ENCODE results near the gene SNAP25.

Gene SNAP25

DNA sequence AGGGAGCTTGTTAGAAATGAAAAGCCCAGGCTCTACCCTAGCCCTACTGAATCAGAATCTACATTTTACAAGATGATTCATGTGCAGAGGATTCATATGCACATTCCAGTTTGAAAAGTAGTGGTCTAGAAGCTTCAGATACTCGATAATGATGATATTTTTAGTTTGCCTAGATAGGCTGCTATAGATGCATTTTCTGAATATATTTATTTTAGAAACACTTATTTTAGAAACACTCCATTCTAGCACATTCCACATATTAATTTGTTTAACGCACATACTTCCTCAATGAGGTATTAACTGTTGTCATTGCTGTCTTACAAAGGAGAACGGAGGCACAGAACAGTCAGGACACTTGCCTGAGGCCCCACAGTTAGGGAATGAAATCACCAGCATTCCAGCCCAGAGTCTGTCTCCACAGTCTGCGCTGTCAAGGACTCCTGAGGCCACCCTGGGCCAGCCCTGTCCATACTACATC is 64.4 kb downstream of the SNAP25 start:
- Histone ChIP-seq H3K27ac (ENCODE audit: low read depth, low read length) (no peak overlapping the region), H3K4me1 (ENCODE audit: control insufficient read depth, insufficient read depth, low read length) (peaks cover 38% of the 10 kb centered on the region), H3K36me3 (ENCODE audit: control insufficient read depth, insufficient read depth, low read length) (no peaks in the 10 kb centered on the region), H3K27me3 (ENCODE audit: control insufficient read depth, insufficient read depth, low read length) (peaks cover 3% of the 10 kb centered on the region; the same call in 1 of the 2 replicates), H3K9ac (ENCODE audit: low read depth, low read length) (no peak overlapping the region), H3K9me3 (ENCODE audit: control insufficient read depth, insufficient read depth, low read length) (no peaks in the 10 kb centered on the region), H3K4me3 (ENCODE audit: low read depth, low read length) (no peak overlapping the region)

DNA sequence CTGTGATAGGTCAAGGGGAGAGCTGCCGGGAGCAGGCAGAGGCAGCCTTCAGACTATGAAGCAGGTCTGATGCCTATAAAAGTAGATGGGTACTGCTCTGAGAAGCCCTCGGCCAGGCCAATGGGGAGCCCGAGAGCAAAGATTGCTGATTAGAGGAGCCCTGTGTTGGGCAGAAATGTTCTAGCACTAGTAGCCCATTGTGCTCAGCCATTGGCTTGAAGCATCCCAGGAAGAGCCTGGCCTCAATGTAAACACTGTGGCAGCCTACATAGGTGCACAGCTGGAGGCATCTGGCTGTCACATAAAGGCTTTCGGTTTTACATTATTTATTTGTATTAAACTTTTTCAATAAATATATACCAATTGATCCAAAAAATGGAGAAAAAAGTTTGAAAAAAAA is 67.7 kb downstream of the SNAP25 start:
- Histone ChIP-seq H3K27ac (ENCODE audit: low read depth, low read length) (no peak overlapping the region), H3K4me1 (ENCODE audit: control insufficient read depth, insufficient read depth, low read length) (peaks cover 20% of the 10 kb centered on the region), H3K27me3 (ENCODE audit: control insufficient read depth, insufficient read depth, low read length) (no peaks in the 10 kb centered on the region), H3K9ac (ENCODE audit: low read depth, low read length) (no peak overlapping the region), H3K4me3 (ENCODE audit: low read depth, low read length) (no peak overlapping the region), H3K9me3 (ENCODE audit: control insufficient read depth, insufficient read depth, low read length) (no peaks in the 10 kb centered on the region), H3K36me3 (ENCODE audit: control insufficient read depth, insufficient read depth, low read length) (no peaks in the 10 kb centered on the region)

DNA sequence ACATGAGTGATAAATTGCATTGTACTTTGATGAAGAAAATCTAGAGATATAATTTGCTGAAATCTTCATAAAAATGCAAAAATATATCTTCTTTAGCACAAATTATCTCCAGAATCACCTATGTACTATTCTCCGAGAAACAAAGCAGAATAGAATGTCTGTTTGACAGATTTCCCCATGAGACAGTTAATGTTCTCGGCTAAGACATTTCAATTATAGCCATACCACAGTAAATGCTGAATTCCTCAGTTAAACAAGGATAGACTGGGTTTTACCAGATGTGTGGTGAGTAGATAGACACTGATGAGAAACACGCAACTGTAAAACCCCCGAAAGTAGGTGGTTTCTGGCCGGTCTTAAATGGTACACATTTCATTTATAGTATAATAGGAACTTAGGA is 69.8 kb downstream of the SNAP25 start:
- Histone ChIP-seq H3K27ac (ENCODE audit: low read depth, low read length) (no peak overlapping the region), H3K36me3 (ENCODE audit: control insufficient read depth, insufficient read depth, low read length) (no peaks in the 10 kb centered on the region), H3K9me3 (ENCODE audit: control insufficient read depth, insufficient read depth, low read length) (no peaks in the 10 kb centered on the region), H3K27me3 (ENCODE audit: control insufficient read depth, insufficient read depth, low read length) (no peaks in the 10 kb centered on the region), H3K9ac (ENCODE audit: low read depth, low read length) (no peak overlapping the region), H3K4me1 (ENCODE audit: control insufficient read depth, insufficient read depth, low read length) (peaks cover 22% of the 10 kb centered on the region), H3K4me3 (ENCODE audit: low read depth, low read length) (no peak overlapping the region)

DNA sequence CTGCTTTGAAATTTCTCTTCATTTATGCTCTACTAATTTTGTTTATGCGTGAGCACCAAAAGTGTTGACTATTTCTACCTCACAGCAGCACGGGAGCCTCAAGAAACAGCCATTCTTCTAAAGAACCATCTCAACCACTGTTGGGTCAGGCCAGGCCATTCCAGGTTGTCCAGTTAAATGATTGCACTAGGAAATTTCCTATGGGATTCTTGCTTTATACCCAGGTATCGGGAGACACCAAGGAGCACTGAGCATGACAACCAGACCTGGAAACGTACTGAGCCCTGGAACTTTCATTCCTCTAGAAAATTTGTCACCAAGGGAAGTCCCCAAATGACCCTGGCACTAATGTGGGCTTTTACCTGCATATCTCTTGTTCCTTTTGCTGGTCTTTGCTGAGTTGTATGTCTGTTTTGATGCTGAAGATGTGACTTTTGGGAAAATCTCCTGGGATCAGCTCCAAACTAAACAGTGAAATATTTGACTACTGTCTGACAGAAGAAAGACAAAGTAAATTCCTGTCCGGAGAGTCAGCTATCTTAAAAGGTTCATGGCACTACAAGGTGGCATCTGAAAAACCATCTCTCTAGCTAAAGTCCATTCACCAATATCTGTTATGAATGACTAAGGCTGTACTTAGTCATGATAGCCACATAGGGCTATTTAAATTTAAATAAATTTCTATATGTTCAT is 70.5 kb downstream of the SNAP25 start:
- Histone ChIP-seq H3K4me1 (ENCODE audit: control insufficient read depth, insufficient read depth, low read length) (peaks cover 22% of the 10 kb centered on the region), H3K9me3 (ENCODE audit: control insufficient read depth, insufficient read depth, low read length) (no peaks in the 10 kb centered on the region), H3K4me3 (ENCODE audit: low read depth, low read length) (no peak overlapping the region), H3K9ac (ENCODE audit: low read depth, low read length) (no peak overlapping the region), H3K27me3 (ENCODE audit: control insufficient read depth, insufficient read depth, low read length) (no peaks in the 10 kb centered on the region; the same call in 1 of the 2 replicates), H3K36me3 (ENCODE audit: control insufficient read depth, insufficient read depth, low read length) (no peaks in the 10 kb centered on the region), H3K27ac (ENCODE audit: low read depth, low read length) (no peak overlapping the region)

DNA sequence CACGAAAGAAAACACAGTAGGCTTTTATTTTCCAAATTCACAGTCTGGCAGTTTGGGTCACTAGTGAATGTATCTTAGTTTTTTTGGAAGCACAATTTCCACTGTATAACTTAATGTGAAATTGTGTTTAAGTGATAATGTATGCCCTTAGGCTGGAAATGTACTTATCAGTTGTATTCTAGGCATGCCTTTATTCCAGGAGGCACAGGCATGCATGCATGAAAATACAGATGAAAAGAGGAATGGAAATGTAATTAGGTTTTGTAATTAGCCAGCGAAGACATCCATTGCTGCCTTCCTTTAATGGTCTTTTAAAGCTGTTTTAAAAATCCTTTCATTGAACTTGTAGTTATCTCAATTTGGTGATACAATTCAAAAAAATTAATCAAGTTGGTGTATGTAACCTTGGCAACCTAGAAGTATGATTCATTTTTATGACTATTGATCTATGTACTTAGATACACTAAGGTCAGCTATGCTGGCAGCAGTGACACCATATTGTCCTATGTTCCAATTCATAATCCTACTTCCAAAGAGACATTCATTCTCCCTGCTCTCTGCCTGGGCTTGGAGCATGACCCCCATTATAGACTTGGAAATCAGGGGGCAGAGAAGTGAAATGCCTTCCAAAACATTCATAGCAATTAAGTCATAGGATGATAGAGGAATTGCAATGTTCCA is 73.1 kb downstream of the SNAP25 start:
- no peaks in the 10 kb centered on the region for H3K36me3 ChIP-seq (ENCODE audit: control insufficient read depth, insufficient read depth, low read length)
- H3K9me3 ChIP-seq (ENCODE audit: control insufficient read depth, insufficient read depth, low read length) = no peaks in the 10 kb centered on the region
- H3K4me3 ChIP-seq (ENCODE audit: low read depth, low read length) = no peak overlapping the region
- no peaks in the 10 kb centered on the region; the same call in 1 of the 2 replicates for H3K27me3 ChIP-seq (ENCODE audit: control insufficient read depth, insufficient read depth, low read length)
- H3K4me1 ChIP-seq (ENCODE audit: control insufficient read depth, insufficient read depth, low read length) = peaks cover 10% of the 10 kb centered on the region
- no peak overlapping the region for H3K9ac ChIP-seq (ENCODE audit: low read depth, low read length)
- no peak overlapping the region for H3K27ac ChIP-seq (ENCODE audit: low read depth, low read length)

DNA sequence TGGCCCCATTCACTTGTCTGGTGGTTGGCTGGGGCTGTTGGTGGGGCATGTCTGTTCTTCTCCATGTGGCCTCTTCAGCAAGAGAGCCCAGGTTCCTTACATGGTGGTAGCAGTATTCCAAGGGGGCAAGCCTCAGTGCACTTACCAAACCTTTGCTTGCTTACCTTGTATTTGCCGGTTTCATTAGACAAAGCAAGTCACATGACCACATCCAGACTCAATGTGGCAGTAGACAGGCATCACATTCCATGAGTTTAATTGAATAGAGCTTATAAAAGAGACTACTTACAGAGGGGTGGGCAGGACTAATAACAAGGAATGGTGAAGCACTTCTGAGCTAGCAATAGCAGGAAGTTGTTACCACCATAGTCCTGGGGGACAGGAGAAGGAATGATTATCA is 78.6 kb downstream of the SNAP25 start:
- Histone ChIP-seq H3K9me3 (ENCODE audit: control insufficient read depth, insufficient read depth, low read length) (no peaks in the 10 kb centered on the region), H3K4me3 (ENCODE audit: low read depth, low read length) (no peak overlapping the region), H3K27ac (ENCODE audit: low read depth, low read length) (no peak overlapping the region), H3K4me1 (ENCODE audit: control insufficient read depth, insufficient read depth, low read length) (peaks cover 26% of the 10 kb centered on the region), H3K9ac (ENCODE audit: low read depth, low read length) (no peak overlapping the region), H3K36me3 (ENCODE audit: control insufficient read depth, insufficient read depth, low read length) (no peaks in the 10 kb centered on the region), H3K27me3 (ENCODE audit: control insufficient read depth, insufficient read depth, low read length) (peaks cover 8% of the 10 kb centered on the region; the same call in 1 of the 2 replicates)

DNA sequence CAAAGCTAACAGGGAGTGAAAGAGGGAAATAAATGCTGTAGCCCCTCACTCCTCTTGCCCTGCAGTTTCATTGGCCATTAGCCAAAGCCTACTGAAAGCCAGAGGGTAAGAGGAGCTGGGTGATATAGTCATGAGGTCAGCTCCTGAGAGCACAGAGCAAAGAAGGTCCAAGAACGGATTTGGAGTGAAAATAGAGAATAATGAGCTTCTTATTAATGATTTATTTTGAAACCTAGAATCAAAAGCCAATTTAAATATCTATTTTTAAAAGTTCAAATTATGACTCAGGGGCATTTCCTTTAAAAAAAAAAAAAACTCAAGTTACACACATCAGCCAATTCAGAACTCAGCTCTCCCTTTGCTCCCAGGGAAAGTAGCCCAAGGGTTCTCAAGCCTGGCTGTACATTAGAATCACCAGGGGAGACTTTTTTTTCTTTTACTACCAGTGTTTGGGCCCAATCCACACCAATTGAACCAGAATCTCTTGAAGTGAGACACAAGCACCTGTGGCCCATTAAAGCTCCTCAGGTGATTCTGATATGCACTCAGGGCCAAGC is 79.1 kb downstream of the SNAP25 start:
- peaks cover 8% of the 10 kb centered on the region; the same call in 1 of the 2 replicates for H3K27me3 ChIP-seq (ENCODE audit: control insufficient read depth, insufficient read depth, low read length)
- no peaks in the 10 kb centered on the region for H3K9me3 ChIP-seq (ENCODE audit: control insufficient read depth, insufficient read depth, low read length)
- H3K4me1 ChIP-seq (ENCODE audit: control insufficient read depth, insufficient read depth, low read length) = peaks cover 26% of the 10 kb centered on the region
- no peak overlapping the region for H3K9ac ChIP-seq (ENCODE audit: low read depth, low read length)
- H3K4me3 ChIP-seq (ENCODE audit: low read depth, low read length) = no peak overlapping the region
- no peaks in the 10 kb centered on the region for H3K36me3 ChIP-seq (ENCODE audit: control insufficient read depth, insufficient read depth, low read length)
- no peak overlapping the region for H3K27ac ChIP-seq (ENCODE audit: low read depth, low read length)

DNA sequence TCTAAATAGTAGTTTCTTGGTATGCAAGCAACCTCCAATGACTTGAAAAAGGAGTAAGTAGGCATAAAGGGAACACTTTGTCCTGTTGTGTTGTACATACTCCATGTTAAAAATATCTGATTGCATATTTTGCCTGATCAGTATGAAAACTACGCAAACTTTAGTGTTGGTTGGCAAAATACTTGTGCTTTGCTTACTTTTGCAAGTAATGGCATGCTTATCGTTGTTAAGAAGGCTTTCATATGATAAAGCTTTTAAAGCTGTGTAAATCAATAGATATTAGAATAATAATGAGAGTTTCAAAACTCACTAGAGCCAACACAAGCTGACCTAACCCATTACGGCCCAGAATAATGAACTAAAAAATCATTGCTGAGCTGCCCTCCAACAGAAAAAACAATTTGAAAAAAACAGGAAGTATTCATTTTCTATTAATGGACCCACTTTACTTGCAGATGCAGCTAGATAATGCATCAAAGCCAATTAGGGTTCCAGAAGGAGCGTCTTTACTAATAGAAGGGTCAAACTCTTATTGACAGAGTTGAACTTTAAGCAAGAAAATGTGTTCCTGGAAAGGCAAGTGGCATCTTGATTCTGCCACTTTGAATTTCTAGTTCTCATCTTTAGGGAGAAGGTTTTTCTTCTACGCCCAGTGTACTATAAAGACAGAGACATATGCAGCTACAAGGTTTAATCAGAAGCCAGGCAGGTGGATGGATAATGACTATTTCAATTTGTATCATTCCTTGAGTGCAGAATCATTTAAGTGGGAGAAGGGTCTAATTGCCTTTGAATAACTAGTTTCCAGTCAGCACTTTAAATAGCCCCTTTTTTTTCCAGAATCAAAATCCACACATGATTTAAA is 82.2 kb downstream of the SNAP25 start:
- no peaks in the 10 kb centered on the region for H3K9me3 ChIP-seq (ENCODE audit: control insufficient read depth, insufficient read depth, low read length)
- H3K27ac ChIP-seq (ENCODE audit: low read depth, low read length) = peak overlapping the region; percentile 68
- H3K4me3 ChIP-seq (ENCODE audit: low read depth, low read length) = peak overlapping the region; percentile 50
- no peak overlapping the region for H3K9ac ChIP-seq (ENCODE audit: low read depth, low read length)
- H3K36me3 ChIP-seq (ENCODE audit: control insufficient read depth, insufficient read depth, low read length) = no peaks in the 10 kb centered on the region
- peaks cover 8% of the 10 kb centered on the region; the same call in 1 of the 2 replicates for H3K27me3 ChIP-seq (ENCODE audit: control insufficient read depth, insufficient read depth, low read length)
- peaks cover 28% of the 10 kb centered on the region for H3K4me1 ChIP-seq (ENCODE audit: control insufficient read depth, insufficient read depth, low read length)

DNA sequence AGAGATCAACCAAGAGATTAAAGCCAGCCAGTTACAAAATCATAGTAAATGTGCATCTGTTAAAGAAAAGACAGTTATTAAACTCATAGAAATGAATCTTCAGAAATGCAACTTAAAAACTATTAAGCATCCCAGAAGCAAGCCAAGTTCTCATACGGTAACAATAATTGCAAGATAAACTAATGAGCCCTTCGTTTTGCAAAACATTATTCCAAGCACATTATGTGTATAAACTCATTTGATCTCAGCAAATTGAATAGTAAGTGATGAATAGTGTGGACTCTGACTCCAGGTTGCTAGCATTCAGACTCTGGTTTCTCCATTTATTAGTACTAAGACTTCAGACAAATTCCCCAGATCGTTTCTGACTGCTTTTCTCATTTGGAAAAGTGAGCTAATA is 85.2 kb downstream of the SNAP25 start:
- Histone ChIP-seq H3K27me3 (ENCODE audit: control insufficient read depth, insufficient read depth, low read length) (peaks cover 8% of the 10 kb centered on the region; the same call in 1 of the 2 replicates), H3K4me1 (ENCODE audit: control insufficient read depth, insufficient read depth, low read length) (peaks cover 18% of the 10 kb centered on the region)

DNA sequence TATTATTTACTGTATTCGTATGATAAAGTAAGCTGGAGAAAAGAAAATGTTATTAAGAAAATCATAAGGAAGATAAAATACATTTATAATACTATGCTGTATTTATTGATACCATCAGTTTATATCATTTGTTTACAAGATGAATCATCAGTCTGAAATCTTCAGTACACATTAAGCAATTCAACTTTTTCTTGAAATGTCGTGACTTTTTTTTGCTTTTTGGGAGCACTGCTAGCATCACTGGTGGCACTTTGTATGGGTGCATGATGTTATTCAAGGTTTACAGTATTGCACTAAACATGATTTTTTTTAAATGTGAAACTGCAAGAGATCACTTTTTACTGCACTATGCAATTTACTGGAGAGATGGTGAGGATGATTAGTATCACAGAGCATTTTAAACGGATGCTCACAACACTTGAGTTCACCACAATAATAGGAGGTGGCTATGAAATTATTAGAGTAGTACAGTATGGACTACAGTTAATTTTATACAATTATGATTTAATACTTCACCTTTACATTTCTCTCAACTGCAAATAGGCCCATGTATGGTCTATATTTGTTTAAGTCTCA is 85.9 kb downstream of the SNAP25 start:
- H3K4me1 ChIP-seq (ENCODE audit: control insufficient read depth, insufficient read depth, low read length) = peaks cover 18% of the 10 kb centered on the region
- no peak overlapping the region for H3K27ac ChIP-seq (ENCODE audit: low read depth, low read length)
- H3K27me3 ChIP-seq (ENCODE audit: control insufficient read depth, insufficient read depth, low read length) = peaks cover 6% of the 10 kb centered on the region; the same call in 1 of the 2 replicates

More for the DNA sequence above, 85.2 kb downstream of the SNAP25 start:
- no peak overlapping the region for H3K4me3 ChIP-seq (ENCODE audit: low read depth, low read length)
- H3K9ac ChIP-seq (ENCODE audit: low read depth, low read length) = no peak overlapping the region
- H3K9me3 ChIP-seq (ENCODE audit: control insufficient read depth, insufficient read depth, low read length) = no peaks in the 10 kb centered on the region
- no peak overlapping the region for H3K27ac ChIP-seq (ENCODE audit: low read depth, low read length)
- H3K36me3 ChIP-seq (ENCODE audit: control insufficient read depth, insufficient read depth, low read length) = no peaks in the 10 kb centered on the region

More for the DNA sequence above, 85.9 kb downstream of the SNAP25 start:
- no peak overlapping the region for H3K9ac ChIP-seq (ENCODE audit: low read depth, low read length)
- no peaks in the 10 kb centered on the region for H3K36me3 ChIP-seq (ENCODE audit: control insufficient read depth, insufficient read depth, low read length)
- no peak overlapping the region for H3K4me3 ChIP-seq (ENCODE audit: low read depth, low read length)
- H3K9me3 ChIP-seq (ENCODE audit: control insufficient read depth, insufficient read depth, low read length) = no peaks in the 10 kb centered on the region
